NCI-H510A treated with DMSO at 0.1 percent for 48 hours (cell line): ENCODE results near the gene RHOG.

Experiments
- DNase-seq: peaks from one replicate; lab custom pipeline; 2025; lab: John Stamatoyannopoulos, UW

The RHOG gene

DNA sequence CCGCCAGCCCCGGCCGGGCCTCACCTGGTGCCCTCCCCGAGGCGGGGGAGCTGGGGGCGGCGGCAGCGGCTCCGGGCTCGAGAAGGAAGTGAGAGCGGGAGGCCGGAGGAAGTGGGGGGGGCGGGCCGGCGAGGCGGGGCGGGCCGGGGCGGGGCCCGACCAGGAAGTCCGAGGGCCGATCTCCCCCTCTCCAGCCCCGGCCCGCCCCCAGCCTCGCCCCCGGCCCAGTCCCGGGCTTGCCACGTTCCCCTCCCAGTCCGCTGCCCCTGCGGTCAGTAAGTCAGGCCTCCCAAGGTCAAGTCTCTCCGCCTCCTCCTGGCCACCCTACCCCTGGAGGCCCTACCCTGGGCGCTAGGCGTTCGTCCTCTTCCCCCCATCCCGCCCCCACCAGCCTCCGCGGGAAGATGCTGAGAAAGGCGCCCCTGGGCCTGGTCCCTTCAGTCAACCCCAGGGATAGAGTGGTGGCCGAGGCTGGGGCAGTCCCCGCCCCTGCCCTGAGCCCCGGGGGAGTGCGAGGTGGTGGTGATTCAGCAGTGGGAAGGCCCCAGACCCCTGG lies at the start of gene RHOG:
TSS of gene RHOG (minus strand) at position 90 of the 556 bp plus-strand sequence. CDS start 12,821 bp downstream, outside the sequence.
- peak; percentile 46 for DNase-seq

DNA sequence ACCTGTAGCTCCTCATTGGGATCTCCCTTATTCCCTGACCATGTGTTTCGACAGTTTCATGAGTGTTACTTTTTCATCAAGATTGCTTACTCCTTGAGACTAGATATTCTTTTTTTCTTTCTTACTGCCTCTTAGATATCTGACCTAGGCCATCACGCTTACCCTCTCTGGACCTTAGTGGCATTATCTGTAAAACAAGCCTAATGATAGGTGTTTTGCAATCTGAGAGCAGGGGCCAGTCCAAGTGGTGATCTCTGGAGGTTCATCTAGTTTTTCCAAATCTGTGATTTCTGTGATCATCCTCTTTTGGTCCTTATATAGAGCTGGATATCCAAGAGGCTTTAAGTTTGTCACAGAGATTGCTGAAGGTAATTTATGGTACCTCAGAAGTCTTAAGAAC lies 49.3 kb upstream of the RHOG start:
- no peak for DNase-seq

DNA sequence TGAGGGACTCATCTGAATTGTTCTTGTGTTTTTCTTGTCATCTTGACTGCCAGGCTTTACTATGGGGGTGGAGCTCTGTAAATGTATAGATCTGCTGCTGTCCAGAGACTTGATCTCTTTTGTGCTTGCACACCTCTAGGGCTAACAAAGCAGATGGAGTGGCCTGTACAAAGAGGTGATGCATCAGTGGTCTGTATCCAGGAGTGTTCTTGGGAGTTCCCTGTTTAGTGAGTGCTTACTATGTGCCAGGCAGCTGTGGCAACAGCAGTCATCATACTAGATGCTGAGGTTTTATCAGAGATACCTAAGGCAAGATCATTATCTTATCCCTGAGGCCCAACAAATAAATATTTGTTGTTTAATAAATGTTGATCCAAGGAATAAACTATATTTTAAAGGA lies 48.1 kb upstream of the RHOG start:
- DNase-seq = no peak

DNA sequence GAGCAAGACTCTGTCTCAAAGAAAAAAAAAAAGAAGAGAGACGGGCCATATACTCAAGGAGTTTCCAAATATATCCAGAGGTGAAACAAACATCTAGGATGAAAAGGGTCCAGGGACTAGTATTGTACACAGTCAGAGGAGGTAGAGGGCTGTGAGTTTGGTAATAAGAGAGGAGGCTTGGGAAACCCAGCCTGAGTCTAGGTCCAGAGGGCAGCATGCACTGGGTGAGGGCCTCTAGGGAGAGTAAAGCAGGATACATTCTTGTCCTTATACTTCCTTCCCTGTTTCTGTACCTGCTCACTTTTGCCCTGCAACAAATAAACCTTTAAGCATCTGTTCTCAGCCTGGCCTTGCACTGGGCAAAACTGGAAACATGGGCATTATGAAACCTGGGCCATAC lies 46.2 kb upstream of the RHOG start:
- no peak for DNase-seq

DNA sequence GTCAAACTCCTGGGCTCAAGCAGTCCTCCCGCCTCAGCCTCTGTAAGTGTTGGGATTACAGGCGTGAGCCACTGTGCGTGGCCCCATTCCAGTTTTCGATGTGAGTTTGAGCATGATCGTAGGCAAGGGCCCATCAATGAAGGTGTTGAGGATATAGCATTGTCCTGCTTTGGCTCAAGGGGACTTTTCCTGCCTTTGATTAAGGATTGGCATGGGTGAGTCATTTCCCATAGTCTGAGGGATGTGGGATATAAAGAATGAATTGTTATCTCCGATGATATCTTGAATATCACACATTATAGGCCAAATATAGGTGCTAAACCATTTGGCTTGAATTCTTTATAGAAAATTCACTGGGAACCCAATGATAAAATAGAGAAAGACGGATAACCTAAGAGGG lies 45.1 kb upstream of the RHOG start:
- DNase-seq = no peak

DNA sequence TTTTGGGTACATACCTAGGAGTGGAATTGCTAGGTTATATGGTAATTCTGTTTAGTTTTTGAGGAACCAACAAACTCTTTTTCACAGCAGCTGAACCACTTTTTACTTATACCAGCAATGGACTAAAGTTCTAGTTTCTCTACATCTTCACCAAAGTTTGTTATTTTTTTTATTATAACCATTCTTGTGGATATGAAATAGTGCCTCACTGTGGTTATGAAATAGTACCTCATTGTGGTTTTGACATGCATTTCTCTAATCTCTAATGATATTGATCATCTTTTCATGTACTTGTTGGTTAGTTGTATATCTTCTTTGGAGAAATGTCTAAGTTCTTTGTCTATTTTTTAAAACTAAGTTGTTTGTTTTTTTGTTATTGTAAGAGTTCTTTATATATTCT lies 41.9 kb upstream of the RHOG start:
- no peak for DNase-seq

DNA sequence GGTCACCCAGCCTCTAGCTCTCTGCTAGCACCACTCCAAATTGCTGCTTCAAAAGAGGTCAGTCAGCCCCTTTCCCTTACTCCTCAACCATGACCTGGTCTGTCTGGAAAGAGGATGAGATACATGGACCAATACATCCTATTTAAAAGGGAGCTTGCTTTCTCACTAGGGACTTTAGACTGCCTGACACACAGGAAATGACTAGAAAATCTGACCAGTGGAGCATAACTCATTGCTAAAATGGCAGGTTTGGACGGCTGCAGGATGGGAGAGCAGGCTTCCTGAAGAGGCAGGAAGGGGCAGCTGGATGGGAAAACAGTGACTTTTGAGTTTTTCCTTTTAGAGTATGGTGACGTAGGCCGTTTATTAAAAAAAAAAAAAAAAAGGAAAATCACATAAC lies 40.0 kb upstream of the RHOG start:
- no peak for DNase-seq

DNA sequence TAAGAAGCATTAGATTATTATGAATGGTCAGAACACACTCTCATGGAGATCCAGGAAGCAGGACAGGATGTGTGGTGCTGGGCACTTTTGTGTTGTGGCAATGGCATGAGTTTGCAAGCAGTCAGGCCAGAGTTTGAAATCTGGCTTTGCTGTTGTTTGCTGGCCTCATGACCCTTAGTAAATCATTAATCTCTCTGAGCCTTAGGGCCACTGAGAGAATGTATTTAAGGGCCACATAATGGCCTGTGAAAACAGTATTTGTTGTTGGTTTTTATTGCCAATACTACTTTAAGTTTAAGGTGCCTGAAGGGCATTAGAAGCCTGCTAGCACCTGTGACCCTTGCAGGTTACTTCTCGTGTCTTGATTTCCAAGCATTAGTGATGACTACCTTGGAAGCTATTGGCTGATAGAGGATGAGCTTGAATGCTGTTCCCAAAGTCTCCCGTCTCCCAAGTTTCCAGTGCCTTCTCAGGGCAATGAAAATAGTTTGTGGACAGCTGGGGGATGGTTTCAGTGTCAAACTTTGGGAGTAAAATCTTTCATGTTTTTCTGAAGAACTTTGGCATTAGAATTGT lies 39.3 kb upstream of the RHOG start:
- DNase-seq = no peak

DNA sequence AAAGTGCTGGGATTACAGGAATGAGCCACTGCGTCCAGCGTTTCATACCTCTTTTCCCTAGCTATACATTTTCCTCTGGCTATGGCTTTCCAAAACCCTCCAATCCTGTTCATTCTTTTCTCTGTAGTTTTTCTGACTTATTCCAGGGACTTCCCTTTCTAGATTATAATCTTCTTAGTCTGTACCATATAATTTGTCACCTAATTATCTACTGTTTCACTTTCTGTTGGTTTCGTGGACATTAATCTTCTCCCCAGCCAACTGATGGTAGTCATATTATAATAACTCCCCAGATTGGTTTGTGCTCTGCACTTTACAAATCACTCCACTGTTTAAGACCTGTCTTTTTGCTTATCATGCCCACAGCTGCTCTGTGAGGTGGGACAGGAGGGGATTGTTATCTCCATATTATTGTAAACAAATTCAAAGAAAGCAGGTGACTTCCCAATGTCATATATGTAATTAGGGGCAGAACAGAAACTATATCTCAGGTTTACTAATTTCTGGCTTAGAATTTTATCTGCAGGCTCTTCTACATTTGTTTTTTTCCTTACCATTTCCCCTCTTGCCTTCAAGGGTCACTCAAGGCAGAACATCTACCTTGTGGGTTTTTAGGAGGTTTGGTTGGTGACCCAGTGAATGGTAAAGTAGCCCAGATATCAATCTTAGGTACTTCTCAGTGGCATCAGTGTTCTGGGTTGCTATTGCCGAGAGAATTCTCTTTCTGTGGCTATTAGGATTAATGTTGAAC lies 38.6 kb upstream of the RHOG start:
- no peak for DNase-seq

DNA sequence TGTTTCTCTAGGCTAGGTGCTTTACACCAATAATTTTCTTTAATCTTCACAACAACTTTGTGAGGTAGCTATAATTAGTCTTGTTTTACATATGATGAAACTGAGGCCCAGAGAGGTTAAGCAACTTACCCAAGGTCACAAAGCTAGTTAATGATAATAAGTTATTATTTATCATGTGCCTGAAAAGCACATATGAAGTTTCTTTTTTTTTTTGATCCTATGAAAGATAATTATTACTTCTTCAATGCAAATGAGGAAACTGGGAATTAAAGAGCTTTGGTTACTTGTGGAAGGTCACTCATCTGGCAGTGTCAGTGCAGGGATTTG lies 37.5 kb upstream of the RHOG start:
- no peak for DNase-seq

DNA sequence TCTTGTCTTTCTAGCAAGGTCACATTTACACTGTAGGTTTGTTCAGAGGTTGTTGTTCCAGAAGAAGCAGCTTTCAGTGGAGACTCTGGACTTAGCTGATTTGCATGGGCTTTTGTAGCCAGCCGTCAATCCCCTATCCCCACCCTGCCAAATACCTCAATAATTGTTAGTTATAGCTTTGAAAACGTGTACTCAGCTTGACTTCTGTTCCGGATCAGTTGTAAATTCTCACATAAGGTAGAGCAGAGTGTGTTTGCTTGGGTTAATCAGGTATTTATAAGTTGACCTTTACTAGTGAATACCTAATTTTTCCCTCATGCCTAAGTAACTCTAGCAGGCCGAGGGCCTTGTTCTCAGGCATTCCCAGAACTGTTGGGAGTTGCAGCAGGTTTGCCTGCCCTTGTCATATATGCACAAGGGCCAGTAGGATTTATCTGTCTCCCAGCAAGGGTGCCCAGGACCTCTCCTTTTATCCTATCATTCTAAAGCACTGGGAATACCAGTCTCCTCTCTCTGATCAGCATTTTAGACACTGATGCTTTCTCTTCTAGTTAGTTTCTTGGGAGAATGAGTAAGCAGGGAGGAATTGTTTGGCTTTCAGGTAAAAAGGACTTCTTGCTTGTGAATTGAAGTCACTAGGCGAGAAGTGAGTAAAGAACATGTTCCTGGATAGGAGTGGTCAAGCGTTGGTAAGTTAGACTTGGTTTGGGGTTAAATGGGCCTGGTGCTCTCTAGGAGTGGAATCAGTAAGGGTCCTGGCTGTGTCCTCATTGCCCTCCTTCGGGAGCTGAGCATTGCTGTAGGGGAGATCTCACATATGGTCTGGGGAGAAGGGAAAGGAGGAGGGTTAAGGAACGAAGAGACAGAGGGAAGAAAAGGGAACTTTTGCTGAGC lies 36.9 kb upstream of the RHOG start:
- no peak for DNase-seq

DNA sequence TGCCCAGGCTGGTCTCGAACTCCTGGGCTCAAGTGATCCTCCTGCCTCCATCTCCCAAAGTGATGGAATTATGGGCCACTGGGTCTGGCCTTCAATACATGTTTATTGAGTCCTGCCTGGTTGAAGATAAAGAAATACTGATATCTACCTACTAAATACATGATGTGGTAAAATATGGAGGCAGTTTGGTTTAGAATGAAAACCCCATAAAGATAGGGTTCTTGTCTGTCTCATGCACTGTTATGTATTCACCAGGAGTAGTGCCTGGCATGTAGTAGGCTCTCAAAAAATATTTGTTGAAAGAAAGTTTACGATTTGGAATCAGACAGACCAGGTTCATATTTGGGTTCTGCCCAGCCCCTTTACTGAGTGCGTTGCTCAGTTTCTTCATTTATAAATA lies 35.9 kb upstream of the RHOG start:
- DNase-seq = no peak

DNA sequence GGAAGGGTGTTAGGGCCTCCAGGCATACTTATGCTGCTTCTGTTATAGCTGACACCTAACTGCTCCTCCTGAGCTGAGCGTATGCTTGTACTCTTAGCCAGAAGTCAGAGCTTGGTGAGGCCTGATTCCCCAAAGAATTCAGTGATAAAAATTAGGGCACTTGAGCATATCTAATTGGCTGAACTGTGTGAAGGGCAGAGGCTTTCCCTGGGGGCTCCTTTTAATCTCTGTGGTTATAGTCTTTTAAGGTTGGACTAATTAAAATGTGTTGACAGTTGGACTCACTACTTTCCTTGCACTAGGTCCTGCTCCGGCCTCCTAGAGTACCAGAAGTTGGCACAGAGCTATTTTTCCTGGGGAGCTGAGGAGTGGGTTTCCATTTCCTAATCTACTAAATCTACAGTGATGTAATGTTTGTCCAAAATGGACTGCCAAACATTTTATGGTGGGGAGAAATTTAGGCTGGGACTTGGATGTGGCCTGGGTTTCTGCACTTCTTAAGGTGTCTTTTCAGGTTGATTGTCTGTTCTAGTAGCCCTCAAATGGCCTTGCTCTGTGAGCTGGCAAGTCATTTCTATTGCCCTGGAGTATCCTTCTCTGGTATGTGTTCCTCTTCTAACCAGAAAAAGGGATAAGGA lies 33.1 kb upstream of the RHOG start:
- no peak for DNase-seq

DNA sequence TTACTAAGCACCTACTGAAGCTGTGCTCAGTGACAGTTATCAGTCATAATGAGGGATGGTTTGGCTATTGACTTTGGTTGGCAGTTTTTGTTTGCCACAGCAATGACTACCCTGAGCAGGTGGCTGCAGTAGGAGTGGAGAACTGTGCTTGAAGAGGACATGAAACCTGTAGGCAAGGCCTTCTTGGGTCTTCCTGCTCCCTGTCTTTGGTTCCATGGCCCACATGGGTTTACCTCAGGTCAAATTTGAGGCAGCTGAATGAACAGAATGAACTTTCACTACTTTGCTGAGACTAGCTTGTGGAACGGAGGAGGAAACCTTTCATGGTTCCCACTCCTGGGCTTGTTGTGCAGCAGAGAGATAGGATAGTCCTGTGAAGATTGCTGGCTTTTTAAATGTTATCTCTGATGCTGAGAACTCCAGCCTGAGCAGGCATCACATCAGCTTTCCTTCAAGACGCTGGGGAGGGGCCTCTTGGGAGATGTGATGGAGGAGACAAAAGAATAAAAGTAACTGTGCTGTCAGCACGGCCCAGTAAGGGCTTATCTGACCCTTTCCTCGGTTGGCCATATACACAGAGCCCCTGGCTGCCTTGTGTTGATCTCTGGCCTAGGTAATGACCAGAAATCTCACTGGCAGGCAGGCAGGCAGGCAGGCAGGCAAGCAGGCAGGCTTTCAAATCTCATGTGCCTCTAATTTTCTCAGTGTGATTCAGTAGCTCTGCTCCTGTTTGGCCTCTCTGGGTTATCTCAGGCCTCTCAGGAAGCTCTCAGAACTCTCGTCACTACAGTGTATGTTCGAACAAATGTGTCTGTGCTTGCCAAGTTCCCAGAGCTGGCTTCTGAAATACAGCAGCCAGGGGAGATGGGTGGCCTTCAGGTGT lies 26.7 kb upstream of the RHOG start:
- no peak for DNase-seq

DNA sequence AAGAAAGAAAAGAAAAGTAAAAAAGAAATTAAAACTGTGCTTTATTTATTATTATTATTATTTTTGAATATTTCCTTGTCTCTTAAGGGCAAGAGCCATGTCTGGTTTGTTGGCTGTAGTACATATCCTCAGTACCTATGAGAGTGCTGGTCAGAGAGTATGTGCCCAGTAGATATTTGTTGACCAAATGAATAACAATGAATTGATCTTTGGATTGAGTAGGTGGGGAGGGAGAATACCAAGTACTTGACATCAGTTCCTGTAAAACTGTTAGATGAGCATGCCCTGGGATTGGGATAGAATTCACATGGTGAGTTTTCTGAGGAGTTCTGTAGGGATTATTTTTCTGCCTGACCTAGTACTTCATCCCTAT lies 26.1 kb upstream of the RHOG start:
- DNase-seq = no peak

DNA sequence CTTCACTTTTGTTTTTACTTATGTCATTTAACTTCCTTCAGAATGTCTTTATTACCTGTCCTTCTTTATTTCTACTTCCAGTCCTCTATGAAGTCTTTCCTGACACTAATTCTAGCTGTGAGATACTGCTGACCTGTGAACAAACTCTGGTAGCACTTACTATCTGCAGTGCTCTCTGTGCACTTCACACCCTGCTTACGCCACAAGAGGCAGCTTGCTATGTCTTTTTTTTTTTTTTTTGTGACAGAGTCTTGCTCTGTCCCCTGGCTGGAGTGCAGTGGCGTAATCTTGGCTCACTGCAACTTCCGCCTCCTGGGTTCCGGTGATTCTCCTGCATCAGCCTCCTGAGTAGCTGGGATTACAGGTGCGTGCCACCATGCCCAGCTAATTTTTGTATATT lies 25.4 kb upstream of the RHOG start:
- no peak for DNase-seq

DNA sequence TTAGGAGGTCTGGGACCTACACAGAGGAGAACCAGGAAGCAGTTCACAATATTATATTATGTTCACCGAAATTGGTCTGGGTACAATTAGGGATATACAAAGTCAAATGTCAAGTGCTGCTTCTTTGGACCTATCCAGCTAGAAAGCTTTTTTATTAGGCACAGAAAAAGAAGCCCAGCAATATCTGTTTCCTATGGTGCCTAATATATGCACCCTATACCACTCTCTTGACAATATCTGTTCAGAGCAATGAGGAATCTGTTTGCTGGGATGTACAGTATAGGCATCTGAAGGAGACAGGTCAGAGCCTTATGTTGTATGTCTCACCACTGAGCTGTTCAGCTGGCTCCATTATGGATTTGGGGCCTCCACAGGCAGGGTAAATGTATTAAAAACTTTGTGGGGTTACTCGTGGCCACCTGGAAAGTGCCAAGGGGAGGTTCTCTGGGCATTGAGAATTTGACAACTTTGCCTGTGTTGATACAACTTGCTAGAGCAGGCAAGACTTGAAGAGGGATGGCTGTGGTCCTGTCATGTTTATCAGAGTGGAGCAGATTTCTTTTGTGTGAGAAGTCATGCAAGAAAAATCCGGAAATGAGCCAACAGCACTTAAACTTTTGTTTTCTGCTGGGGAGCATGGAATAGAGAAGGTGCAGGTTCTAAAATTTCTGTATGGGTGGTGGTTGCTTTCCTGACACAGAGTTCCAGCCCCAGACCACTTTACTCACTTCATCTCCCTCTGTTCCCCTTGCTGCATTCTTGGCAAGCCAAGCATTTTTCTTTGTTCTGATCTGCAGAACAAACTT lies 24.8 kb upstream of the RHOG start:
- DNase-seq = no peak

DNA sequence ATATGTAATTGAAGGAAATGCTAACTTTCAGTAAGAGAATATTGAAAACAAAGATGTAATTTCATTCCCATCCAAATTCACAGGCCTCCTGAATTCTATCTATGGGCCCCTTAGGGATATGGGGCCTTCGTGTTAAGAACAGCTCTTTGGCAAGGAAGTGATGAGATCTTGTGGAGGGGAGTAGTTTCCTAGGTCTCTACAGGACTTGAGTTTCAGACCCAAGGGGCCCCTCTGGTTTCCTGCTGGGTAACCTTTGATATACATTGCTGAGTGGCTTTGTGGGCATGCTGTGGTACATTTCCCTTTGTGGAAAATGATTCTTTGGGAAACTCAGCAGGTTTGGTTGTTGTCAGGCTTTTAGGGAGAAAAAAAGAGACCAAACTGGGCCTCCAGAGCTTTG lies 20.9 kb upstream of the RHOG start:
- no peak for DNase-seq

DNA sequence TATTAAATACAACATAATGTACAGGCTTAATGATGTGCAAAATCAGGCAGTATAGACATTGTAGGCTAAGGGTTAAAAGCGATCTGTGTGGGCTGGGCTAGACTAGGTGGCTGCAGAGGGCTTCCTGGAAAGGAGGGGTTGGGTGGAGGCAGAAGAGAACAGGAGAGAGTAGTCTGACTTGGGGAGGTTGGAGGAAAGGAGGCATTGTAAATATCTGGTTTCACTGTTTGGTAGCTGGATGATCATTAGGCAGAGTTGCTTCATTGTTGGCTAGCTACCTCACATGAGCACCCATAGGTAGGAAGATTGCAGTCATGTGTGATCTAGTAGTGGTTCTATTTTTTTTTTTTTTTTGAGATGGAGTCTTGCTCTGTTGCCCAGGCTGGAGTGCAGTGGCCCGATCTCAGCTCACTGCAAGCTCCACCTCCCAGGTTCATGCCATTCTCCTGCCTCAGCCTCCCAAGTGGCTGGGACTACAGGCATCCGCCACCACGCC lies 20.2 kb upstream of the RHOG start:
- peak; percentile 43 for DNase-seq

DNA sequence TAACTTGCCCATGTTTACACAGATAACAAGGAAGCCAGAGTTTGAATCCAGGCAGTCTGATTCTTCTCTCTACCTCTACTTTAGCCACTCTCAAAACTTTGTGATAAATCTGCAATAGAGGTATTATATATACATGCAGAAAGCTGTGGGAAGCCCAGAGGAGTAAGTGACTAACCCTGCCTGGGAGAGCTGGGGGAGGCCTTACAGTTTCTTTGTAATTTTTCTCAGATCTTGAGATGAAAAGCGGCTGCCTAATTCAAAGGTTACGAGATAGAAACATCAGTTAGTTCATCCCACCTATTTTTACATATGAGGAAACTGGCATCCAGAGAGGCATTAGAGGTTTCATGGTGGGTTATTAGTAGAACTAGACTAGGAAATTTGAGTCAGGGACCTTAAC lies 19.6 kb upstream of the RHOG start:
- DNase-seq = no peak
